ENCODE data around the gene ZNF236. TPM values are rescaled to one million over a fixed set of nuclear protein-coding genes. Genes with fewer than 3 reads are reported as not detected.

ZNF236 gene
- total and polyA plus RNA-seq, 7 donors = 0.60 to 26.6 (median 18.9) TPM

DNA sequence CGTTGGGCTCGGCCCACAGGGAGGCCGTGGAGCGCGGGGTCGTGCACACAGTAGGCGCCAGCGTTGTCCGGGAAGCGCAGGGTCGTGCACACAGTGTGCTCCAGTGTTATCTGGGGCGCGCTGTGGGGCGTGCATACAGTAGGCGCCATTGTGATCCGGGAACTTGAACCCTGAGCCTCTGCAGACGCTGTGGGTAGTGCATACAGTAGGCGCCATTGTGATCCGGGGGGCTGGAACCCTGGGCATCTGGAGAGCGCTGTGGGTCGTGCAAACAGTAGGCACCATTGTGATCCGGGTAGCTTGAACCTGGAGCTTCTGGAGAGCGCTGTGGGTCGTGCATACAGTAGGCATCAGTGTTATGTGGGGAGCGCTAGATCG lies 793 bp downstream of the ZNF236 start:
- Histone ChIP-seq H3K36me3 (no peaks in the 10 kb centered on the region), H3K27ac (peak overlapping the region; percentile 88 to 100 (median 97)), H3K4me1 (peaks cover 0 to 45% (median 26%) of the 10 kb centered on the region in 4 donors), H3K9me3 (no peaks in the 10 kb centered on the region), H3K4me3 (peak overlapping the region; percentile 52 to 96 (median 84)), H3K27me3 (no peaks in the 10 kb centered on the region)
- intact Hi-C loops (cut with DNase I) = loop anchor here (2.0 to 10.0 kb wide), 3 partner anchors 20 to 328 kb away; partner anchors contain the start of gene ZNF516
- DNase-seq = no peak
- TF ChIP-seq CTCF (IDR thresholded peaks at IDR 0.05) (no peak), POLR2A (IDR thresholded peaks at IDR 0.05) (no peak), EP300 (IDR thresholded peaks at IDR 0.05) (no peak), POLR2AphosphoS5 (IDR thresholded peaks at IDR 0.05) (no peak)
- 5 to 9% methylated on average over 26 of the region's 26 CpGs for WGBS, 2 donors

DNA sequence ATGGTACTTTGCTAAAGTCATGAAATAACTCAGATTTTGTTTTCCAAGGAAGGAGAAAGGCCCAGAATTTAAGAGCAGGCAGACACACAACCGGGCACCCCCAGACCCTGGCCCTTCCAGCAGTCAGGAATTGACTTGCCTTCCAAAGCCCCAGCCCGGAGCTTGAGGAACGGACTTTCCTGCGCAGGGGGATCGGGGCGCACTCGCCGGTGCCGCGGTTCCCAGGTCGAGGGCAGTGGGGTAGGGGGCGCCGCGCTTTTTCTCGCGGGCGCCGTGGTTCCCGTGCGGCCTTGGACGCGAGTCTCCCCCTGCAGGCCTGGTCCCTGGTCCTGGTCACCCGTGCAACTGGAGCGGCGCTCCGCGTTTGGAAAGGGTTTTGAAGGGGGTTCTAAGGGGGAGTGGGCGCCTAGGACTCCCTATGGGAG lies 1.2 kb downstream of the ZNF236 start:
- Histone ChIP-seq H3K4me1 (peaks cover 0 to 45% (median 27%) of the 10 kb centered on the region in 4 donors), H3K36me3 (no peaks in the 10 kb centered on the region), H3K27me3 (no peaks in the 10 kb centered on the region), H3K9me3 (no peaks in the 10 kb centered on the region), H3K4me3 (peak overlapping the region; percentile 52 to 96 (median 84)), H3K27ac (peak overlapping the region; percentile 88 to 100 (median 97))
- peak; percentile 65 for DNase-seq
- intact Hi-C loops (cut with DNase I) = loop anchor here (2.0 to 10.0 kb wide), 3 partner anchors 21 to 329 kb away; partner anchors contain the start of gene ZNF516
- WGBS, 2 donors = 40 to 77% methylated on average over 28 of the region's 28 CpGs
- peak in 1 of 4 donors; percentile 9 for TF ChIP-seq POLR2AphosphoS5 (IDR thresholded peaks at IDR 0.05)
- TF ChIP-seq POLR2A (IDR thresholded peaks at IDR 0.05) = no peak
- TF ChIP-seq CTCF (IDR thresholded peaks at IDR 0.05) = peak in 2 of 4 experiments; percentile 27 to 30

GRCh38 chr18:76824145-76824676 lies 1.9 kb downstream of the ZNF236 start:
- H3K36me3 ChIP-seq = no peaks in the 10 kb centered on the region
- intact Hi-C loops (cut with DNase I) = loop anchor here (5.0 to 10.0 kb wide), 2 partner anchors 67 to 329 kb away; partner anchors contain the start of gene ZNF516
- no peaks in the 10 kb centered on the region for H3K9me3 ChIP-seq
- TF ChIP-seq CTCF (IDR thresholded peaks at IDR 0.05) = no peak
- TF ChIP-seq POLR2A (IDR thresholded peaks at IDR 0.05) = no peak
- no peak for TF ChIP-seq POLR2AphosphoS5 (IDR thresholded peaks at IDR 0.05)
- TF ChIP-seq EP300 (IDR thresholded peaks at IDR 0.05) = no peak
- H3K27ac ChIP-seq = peak overlapping the region; percentile 88 to 100 (median 97)
- H3K4me3 ChIP-seq = peak overlapping the region in 3 of 4 donors; percentile 52 to 96 (median 75)
- H3K4me1 ChIP-seq = peaks cover 0 to 44% (median 27%) of the 10 kb centered on the region in 4 donors
- DNase-seq = peak; percentile 40
- 75 to 86% methylated on average over 12 of the region's 12 CpGs for WGBS, 2 donors
- no peaks in the 10 kb centered on the region for H3K27me3 ChIP-seq

DNA sequence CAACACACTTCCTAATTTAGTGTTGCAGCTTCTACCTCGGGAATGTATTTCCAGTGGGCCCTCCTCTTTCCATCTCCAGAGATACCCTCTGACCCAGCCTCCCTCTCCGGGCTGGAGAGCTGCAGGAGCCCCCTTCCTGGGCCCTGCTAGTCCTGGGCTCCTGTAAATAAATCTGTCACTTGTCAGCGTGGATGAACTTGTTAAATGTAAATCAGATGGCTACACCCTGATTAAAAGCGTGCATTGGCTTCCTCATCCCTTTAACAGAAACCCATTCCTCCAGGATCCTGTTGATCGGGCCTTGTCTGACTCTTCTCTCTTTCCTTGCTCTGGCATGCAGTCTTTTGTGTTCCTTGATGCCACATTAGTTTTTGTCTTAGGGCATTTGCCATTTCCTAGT lies 2.4 kb downstream of the ZNF236 start:
- H3K36me3 ChIP-seq = no peaks in the 10 kb centered on the region
- TF ChIP-seq EP300 (IDR thresholded peaks at IDR 0.05) (no peak), POLR2AphosphoS5 (IDR thresholded peaks at IDR 0.05) (no peak), CTCF (IDR thresholded peaks at IDR 0.05) (no peak), POLR2A (IDR thresholded peaks at IDR 0.05) (no peak)
- H3K4me1 ChIP-seq = peaks cover 0 to 38% (median 24%) of the 10 kb centered on the region in 4 donors
- peak overlapping the region; percentile 88 to 100 (median 97) for H3K27ac ChIP-seq
- WGBS, 2 donors = 71 to 82% methylated on average over 5 of the region's 5 CpGs
- DNase-seq = peak; percentile 27
- H3K27me3 ChIP-seq = no peaks in the 10 kb centered on the region
- intact Hi-C loops (cut with DNase I) = loop anchor here (5.0 to 10.0 kb wide), 2 partner anchors 67 to 330 kb away; partner anchors contain the start of gene ZNF516
- H3K4me3 ChIP-seq = no peak overlapping the region
- no peaks in the 10 kb centered on the region for H3K9me3 ChIP-seq

All from sigmoid colon (tissue), 7 donors.